ENCODE data around the gene GANAB.

GRCh38 chr11:62592989-62593421 lies 53.4 kb downstream of the GANAB start:
- TF ChIP-seq, protein P1, sequence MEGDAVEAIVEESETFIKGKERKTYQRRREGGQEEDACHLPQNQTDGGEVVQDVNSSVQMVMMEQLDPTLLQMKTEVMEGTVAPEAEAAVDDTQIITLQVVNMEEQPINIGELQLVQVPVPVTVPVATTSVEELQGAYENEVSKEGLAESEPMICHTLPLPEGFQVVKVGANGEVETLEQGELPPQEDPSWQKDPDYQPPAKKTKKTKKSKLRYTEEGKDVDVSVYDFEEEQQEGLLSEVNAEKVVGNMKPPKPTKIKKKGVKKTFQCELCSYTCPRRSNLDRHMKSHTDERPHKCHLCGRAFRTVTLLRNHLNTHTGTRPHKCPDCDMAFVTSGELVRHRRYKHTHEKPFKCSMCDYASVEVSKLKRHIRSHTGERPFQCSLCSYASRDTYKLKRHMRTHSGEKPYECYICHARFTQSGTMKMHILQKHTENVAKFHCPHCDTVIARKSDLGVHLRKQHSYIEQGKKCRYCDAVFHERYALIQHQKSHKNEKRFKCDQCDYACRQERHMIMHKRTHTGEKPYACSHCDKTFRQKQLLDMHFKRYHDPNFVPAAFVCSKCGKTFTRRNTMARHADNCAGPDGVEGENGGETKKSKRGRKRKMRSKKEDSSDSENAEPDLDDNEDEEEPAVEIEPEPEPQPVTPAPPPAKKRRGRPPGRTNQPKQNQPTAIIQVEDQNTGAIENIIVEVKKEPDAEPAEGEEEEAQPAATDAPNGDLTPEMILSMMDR (IDR thresholded peaks at IDR 0.05), result no peak
- no peak for TF ChIP-seq POLR2A (IDR thresholded peaks at IDR 0.05)
